ENCODE results near the gene TTC7B.

- TF ChIP-seq POLR2A (IDR thresholded peaks at IDR 0.05; ENCODE audit: insufficient read depth in 1 of 2, low read depth in 2 of 2, low read length in 2 of 2) = no peak
- TF ChIP-seq JDP2 (CRISPR knock-in tag; IDR thresholded peaks at IDR 0.05; ENCODE audit: borderline replicate concordance) = no peak
- TF ChIP-seq ATF3 (CRISPR knock-in tag; IDR thresholded peaks at IDR 0.05) = no peak
- TF ChIP-seq CTCF (CRISPR knock-in tag; IDR thresholded peaks at IDR 0.05) = no peak
- TF ChIP-seq MIER2 (CRISPR knock-in tag; IDR thresholded peaks at IDR 0.05) = no peak
- TF ChIP-seq HCFC1 (IDR thresholded peaks at IDR 0.05; ENCODE audit: low read depth, low read length) = no peak
- no peak for TF ChIP-seq ZNF800 (CRISPR knock-in tag; IDR thresholded peaks at IDR 0.05)
- TF ChIP-seq ATF2 (CRISPR knock-in tag; IDR thresholded peaks at IDR 0.05) = no peak
- TF ChIP-seq ZNF143 (CRISPR knock-in tag; IDR thresholded peaks at IDR 0.05) = no peak
- TF ChIP-seq ZSCAN30 (CRISPR knock-in tag; IDR thresholded peaks at IDR 0.05) = no peak
- TF ChIP-seq PATZ1 (CRISPR knock-in tag; IDR thresholded peaks at IDR 0.05) = no peak
- no peak for TF ChIP-seq YY1 (IDR thresholded peaks at IDR 0.05; ENCODE audit: insufficient read depth, insufficient replicate concordance, low read depth, low read length)
- no peak for TF ChIP-seq HDAC6 (IDR thresholded peaks at IDR 0.05; ENCODE audit: low read depth, low read length)
Observed at GRCh38 chr14:90621201-90621600, 195.0 kb downstream of the TTC7B start.
